GM10266 (cell line): Measurements from ENCODE around the gene THBS2.
"Not testable (repeated sequence)": the region's sequence is repeated elsewhere in the genome, so short reads cannot be mapped to it uniquely, and the experiment has no call there.

ENCODE experiments used
- DNase-seq: peaks from one replicate; pipeline ENCODE4 v3.0.0; 2012; ENCODE audit errors: extremely low spot score
- CTCF ChIP-seq: IDR thresholded peaks from 2 replicates; pipeline ENCODE4 v1.5.1; 2012; ENCODE audit warnings: mild to moderate bottlenecking, low read depth; ENCODE audit not compliant: control insufficient read depth, insufficient read depth; ENCODE audit errors: missing control alignments

Gene THBS2

GRCh38 chr6:169215201-169215681, 38.4 kb downstream of the THBS2 start:
- no peak for DNase-seq

GRCh38 chr6:169214789-169215188, 38.9 kb downstream of the THBS2 start:
- not testable (repeated sequence) for DNase-seq

More at GRCh38 chr6:169215201-169215681, 38.4 kb downstream of the THBS2 start:
- TF ChIP-seq CTCF, result no peak

GRCh38 chr6:169213814-169214520, 39.7 kb downstream of the THBS2 start:
- DNase-seq, result no peak
- TF ChIP-seq CTCF, result no peak

GRCh38 chr6:169212897-169213813, 40.5 kb downstream of the THBS2 start:
- peak; percentile 17 for TF ChIP-seq CTCF
- peak; percentile 68 for DNase-seq

- no peak for DNase-seq
Observed at GRCh38 chr6:169212436-169212835, 41.2 kb downstream of the THBS2 start.

GRCh38 chr6:169211881-169212280, 41.8 kb downstream of the THBS2 start:
- no peak for TF ChIP-seq CTCF
- no peak for DNase-seq

More at GRCh38 chr6:169212436-169212835, 41.2 kb downstream of the THBS2 start:
- TF ChIP-seq CTCF, result no peak

GRCh38 chr6:169210611-169211010, 43.0 kb downstream of the THBS2 start:
- TF ChIP-seq CTCF, result no peak
- DNase-seq, result no peak
